CD4-positive, alpha-beta memory T cell (primary cell): ENCODE data around the gene IPO11. TPM values are rescaled to one million over a fixed set of nuclear protein-coding genes. Genes with fewer than 3 reads are reported as not detected.

Experiments used
- CTCF ChIA-PET: fragments of 350-600 bp; sonication (Branson Sonifier 250); formaldehyde crosslinking; loops from one replicate; lab custom pipeline; 2021; ENCODE audit warnings: inconsistent platforms; ENCODE audit not compliant: partially characterized antibody; lab: Charles Lee
- POLR2A ChIA-PET: fragments of 350-600 bp; sonication (Branson Sonifier 250); formaldehyde crosslinking; loops from one replicate; lab custom pipeline; 2021; ENCODE audit not compliant: partially characterized antibody; lab: Charles Lee
- DNase-seq, 5 donors: peaks; one replicate each; pipeline versions ENCODE4 v3.0.0 to v3.0.0-alpha.2; 2020 to 2022; ENCODE audit warnings: mixed read lengths in 1 of 5
- H3K27ac ChIP-seq: one replicate; pipeline ENCODE4 v1.7.0; 2013; ENCODE audit warnings: low read depth, low read length
- H3K27me3 ChIP-seq: 2 replicates; pipeline ENCODE4 v1.7.0; 2013; ENCODE audit warnings: mild to moderate bottlenecking, low read length, moderate library complexity; ENCODE audit not compliant: insufficient read depth
- H3K36me3 ChIP-seq: 2 replicates; pipeline ENCODE4 v1.7.0; 2013; ENCODE audit warnings: mild to moderate bottlenecking, low read length, moderate library complexity; ENCODE audit not compliant: insufficient read depth
- H3K4me1 ChIP-seq: 2 replicates; pipeline ENCODE4 v1.7.0; 2013; ENCODE audit warnings: mild to moderate bottlenecking, low read length, moderate library complexity; ENCODE audit not compliant: insufficient read depth
- H3K4me3 ChIP-seq, 2 donors: one replicate each; pipeline ENCODE4 v1.7.0; 2013; ENCODE audit warnings: low read length in 2 of 2, mild to moderate bottlenecking in 1 of 2
- H3K9me3 ChIP-seq, 2 donors: one replicate each; pipeline ENCODE4 v1.7.0; 2013; ENCODE audit warnings: low read length in 2 of 2, control low read depth in 1 of 2; ENCODE audit not compliant: control insufficient read depth in 1 of 2
- H3K27ac Mint-ChIP-seq, 7 donors: one replicate each; pipeline ENCODE4 v1.8.0; 2020 to 2021; ENCODE audit warnings: mixed read lengths in 7 of 7, mild to moderate bottlenecking in 6 of 7, inconsistent platforms in 3 of 7, moderate library complexity in 3 of 7
- H3K27me3 Mint-ChIP-seq, 2 donors: one replicate each; pipeline ENCODE4 v1.8.0; 2020 to 2021; ENCODE audit warnings: mixed read lengths in 2 of 2
- H3K36me3 Mint-ChIP-seq, 2 donors: one replicate each; pipeline ENCODE4 v1.8.0; 2020 to 2021; ENCODE audit warnings: mixed read lengths in 2 of 2, inconsistent platforms in 1 of 2, mild to moderate bottlenecking in 1 of 2
- H3K4me1 Mint-ChIP-seq, 4 donors: one replicate each; pipeline ENCODE4 v1.8.0; 2020 to 2021; ENCODE audit warnings: mixed read lengths in 4 of 4, mild to moderate bottlenecking in 1 of 4
- H3K4me3 Mint-ChIP-seq, 8 donors: one replicate each; pipeline ENCODE4 v1.8.0; 2020 to 2021; ENCODE audit warnings: mixed read lengths in 8 of 8, mild to moderate bottlenecking in 7 of 8, moderate library complexity in 6 of 8, inconsistent platforms in 3 of 8
- H3K9me3 Mint-ChIP-seq, 8 donors: one replicate each; pipeline ENCODE4 v1.8.0; 2020 to 2021; ENCODE audit warnings: mixed read lengths in 8 of 8, mild to moderate bottlenecking in 5 of 8, inconsistent platforms in 3 of 8, moderate library complexity in 1 of 8
- intact Hi-C: fragments of 100-400 bp; cut with micrococcal nuclease; formaldehyde crosslinking; loops from one replicate; pipeline ENCODE4 v1.15.1; 2023
- polyA plus RNA-seq, 2 donors: library from polyadenylated mRNA; unstranded; fragments of 300-500 nt; fragmentation: Illumina TruSeq; gene quantifications; one replicate each; pipeline ENCODE4 v1.2.3, GENCODE V29; 2021
- total RNA-seq, 2 experiments: library from RNA; stranded (reverse); gene quantifications; one replicate each; pipeline ENCODE4 v1.2.3, GENCODE V29; 2021

IPO11 gene
- total and polyA plus RNA-seq, 4 experiments from 2014 or later: 8.1 to 28.5 (median 16.0) TPM

GRCh38 chr5:62603934-62604333, 191.4 kb downstream of the IPO11 start:
- peaks cover 24 to 31% of the 10 kb centered on the region in 2 donors for H3K36me3 Mint-ChIP-seq
- CTCF ChIA-PET: no interaction called here

GRCh38 chr5:62605638-62606037, 193.1 kb downstream of the IPO11 start:
- H3K9me3 Mint-ChIP-seq: no peaks in the 10 kb centered on the region
- intact Hi-C loops: no loop called here
- Histone ChIP-seq H3K9me3 (no peaks in the 10 kb centered on the region), H3K27me3 (no peaks in the 10 kb centered on the region), H3K4me1 (peaks cover 5% of the 10 kb centered on the region), H3K27ac (no peak overlapping the region), H3K4me3 (no peak overlapping the region), H3K36me3 (peaks cover 9% of the 10 kb centered on the region)
- peak overlapping the region in 1 of 7 donors; percentile 77 for H3K27ac Mint-ChIP-seq
- H3K4me1 Mint-ChIP-seq: peaks cover 5 to 17% (median 11%) of the 10 kb centered on the region in 4 donors
- no peaks in the 10 kb centered on the region for H3K27me3 Mint-ChIP-seq
- ChIA-PET POLR2A (no interaction called here), CTCF (interaction anchor here (1.1 kb wide), 1 partner anchor 16 kb away, joined by 5 read pairs; no protein-coding TSS in a partner anchor)
- no peak for DNase-seq
- H3K4me3 Mint-ChIP-seq: peak overlapping the region in 4 of 8 donors; percentile 11 to 37 (median 15)
- peaks cover 31 to 46% of the 10 kb centered on the region in 2 donors for H3K36me3 Mint-ChIP-seq

More at GRCh38 chr5:62603934-62604333, 191.4 kb downstream of the IPO11 start:
- H3K4me1 ChIP-seq: peaks cover 5% of the 10 kb centered on the region
- DNase-seq: no peak
- H3K9me3 ChIP-seq: no peaks in the 10 kb centered on the region
- Mint-ChIP-seq H3K27ac (no peak overlapping the region), H3K4me1 (peaks cover 5 to 17% (median 11%) of the 10 kb centered on the region in 4 donors), H3K4me3 (no peak overlapping the region), H3K9me3 (no peaks in the 10 kb centered on the region), H3K27me3 (no peaks in the 10 kb centered on the region)
- no peaks in the 10 kb centered on the region for H3K27me3 ChIP-seq
- H3K4me3 ChIP-seq: no peak overlapping the region
- POLR2A ChIA-PET: no interaction called here
- peaks cover 5% of the 10 kb centered on the region for H3K36me3 ChIP-seq
- intact Hi-C loops: no loop called here
- no peak overlapping the region for H3K27ac ChIP-seq

- Histone ChIP-seq H3K27me3 (no peaks in the 10 kb centered on the region), H3K27ac (no peak overlapping the region), H3K36me3 (peaks cover 9% of the 10 kb centered on the region), H3K9me3 (no peaks in the 10 kb centered on the region), H3K4me1 (peaks cover 5% of the 10 kb centered on the region), H3K4me3 (no peak overlapping the region)
- CTCF ChIA-PET: interaction anchor here (1.5 kb wide), 1 partner anchor 382 kb away, joined by 3 read pairs; no protein-coding TSS in a partner anchor
- Mint-ChIP-seq H3K27me3 (no peaks in the 10 kb centered on the region), H3K27ac (peak overlapping the region in 1 of 7 donors; percentile 4), H3K9me3 (no peaks in the 10 kb centered on the region), H3K4me3 (peak overlapping the region in 1 of 8 donors; percentile 9), H3K4me1 (peaks cover 1 to 17% (median 9%) of the 10 kb centered on the region in 4 donors), H3K36me3 (peaks cover 31 to 55% of the 10 kb centered on the region in 2 donors)
- no peak for DNase-seq
- POLR2A ChIA-PET: no interaction called here
- intact Hi-C loops: no loop called here
Observed at GRCh38 chr5:62606878-62607277, 194.3 kb downstream of the IPO11 start.

GRCh38 chr5:62607615-62608014, 195.1 kb downstream of the IPO11 start:
- Mint-ChIP-seq H3K27ac (no peak overlapping the region), H3K4me3 (no peak overlapping the region), H3K27me3 (no peaks in the 10 kb centered on the region), H3K9me3 (no peaks in the 10 kb centered on the region), H3K4me1 (peaks cover 1 to 17% (median 8%) of the 10 kb centered on the region in 4 donors), H3K36me3 (peaks cover 31 to 55% of the 10 kb centered on the region in 2 donors)
- Histone ChIP-seq H3K27me3 (no peaks in the 10 kb centered on the region), H3K36me3 (peaks cover 7% of the 10 kb centered on the region), H3K4me3 (no peak overlapping the region), H3K9me3 (no peaks in the 10 kb centered on the region), H3K4me1 (peaks cover 5% of the 10 kb centered on the region), H3K27ac (no peak overlapping the region)
- CTCF ChIA-PET: interaction anchor here (1.5 kb wide), 1 partner anchor 383 kb away, joined by 3 read pairs; no protein-coding TSS in a partner anchor
- DNase-seq: no peak
- POLR2A ChIA-PET: no interaction called here
- intact Hi-C loops: no loop called here

- Mint-ChIP-seq H3K27ac (no peak overlapping the region), H3K36me3 (peaks cover 31 to 53% of the 10 kb centered on the region in 2 donors), H3K27me3 (no peaks in the 10 kb centered on the region), H3K4me3 (no peak overlapping the region), H3K4me1 (peaks cover 0 to 17% (median 8%) of the 10 kb centered on the region in 4 donors), H3K9me3 (no peaks in the 10 kb centered on the region)
- CTCF ChIA-PET: no interaction called here
- intact Hi-C loops: no loop called here
- Histone ChIP-seq H3K27me3 (no peaks in the 10 kb centered on the region), H3K36me3 (peaks cover 4% of the 10 kb centered on the region), H3K9me3 (no peaks in the 10 kb centered on the region), H3K27ac (no peak overlapping the region), H3K4me3 (no peak overlapping the region), H3K4me1 (peaks cover 5% of the 10 kb centered on the region)
- POLR2A ChIA-PET: no interaction called here
- DNase-seq: no peak
Observed at GRCh38 chr5:62608529-62609511, 196.3 kb downstream of the IPO11 start.

- H3K27ac ChIP-seq: no peak overlapping the region
- CTCF ChIA-PET: no interaction called here
- intact Hi-C loops: no loop called here
- POLR2A ChIA-PET: no interaction called here
- peaks cover 4% of the 10 kb centered on the region for H3K36me3 ChIP-seq
- H3K27ac Mint-ChIP-seq: no peak overlapping the region
- no peaks in the 10 kb centered on the region for H3K4me1 ChIP-seq
- H3K4me1 Mint-ChIP-seq: peaks cover 0 to 8% (median under 1%) of the 10 kb centered on the region in 4 donors
- no peaks in the 10 kb centered on the region for H3K27me3 ChIP-seq
- no peaks in the 10 kb centered on the region for H3K9me3 ChIP-seq
- H3K36me3 Mint-ChIP-seq: peaks cover 12 to 32% of the 10 kb centered on the region in 2 donors
- H3K27me3 Mint-ChIP-seq: no peaks in the 10 kb centered on the region
- no peaks in the 10 kb centered on the region for H3K9me3 Mint-ChIP-seq
- DNase-seq: no peak
- no peak overlapping the region for H3K4me3 Mint-ChIP-seq
- no peak overlapping the region for H3K4me3 ChIP-seq
Observed at GRCh38 chr5:62614355-62614754, 201.8 kb downstream of the IPO11 start.

GRCh38 chr5:62616615-62617277, 204.2 kb downstream of the IPO11 start:
- Mint-ChIP-seq H3K36me3 (peaks cover 9 to 13% of the 10 kb centered on the region in 2 donors), H3K4me3 (no peak overlapping the region), H3K27ac (peak overlapping the region in 1 of 7 donors; percentile 14), H3K4me1 (peaks cover 0 to 8% (median 2%) of the 10 kb centered on the region in 4 donors), H3K27me3 (no peaks in the 10 kb centered on the region), H3K9me3 (no peaks in the 10 kb centered on the region)
- intact Hi-C loops: no loop called here
- H3K27me3 ChIP-seq: no peaks in the 10 kb centered on the region
- no peak for DNase-seq
- H3K4me3 ChIP-seq: no peak overlapping the region
- POLR2A ChIA-PET: no interaction called here
- no peaks in the 10 kb centered on the region for H3K36me3 ChIP-seq
- H3K27ac ChIP-seq: no peak overlapping the region
- no peaks in the 10 kb centered on the region for H3K4me1 ChIP-seq
- CTCF ChIA-PET: no interaction called here
- no peaks in the 10 kb centered on the region for H3K9me3 ChIP-seq
